Testis (tissue), 3 donors: ENCODE measurements around the gene SIL1. TPM values are rescaled to one million over a fixed set of nuclear protein-coding genes. Genes with fewer than 3 reads are reported as not detected.

Experiments used
- DNase-seq: peaks from one replicate; pipeline ENCODE4 v3.0.0-alpha.2; 2019
- H3K27ac ChIP-seq, 2 donors: fragments of 200-600 bp; sonication (generic); one replicate each; pipeline ENCODE4 v1.5.1; 2019
- H3K27me3 ChIP-seq: fragments of 200-600 bp; sonication (generic); one replicate; pipeline ENCODE4 v1.5.1; 2019
- H3K36me3 ChIP-seq: fragments of 200-600 bp; sonication (generic); one replicate; pipeline ENCODE4 v1.5.1; 2017; ENCODE audit warnings: low read depth; ENCODE audit errors: missing control alignments
- H3K4me1 ChIP-seq: fragments of 200-600 bp; sonication (generic); one replicate; pipeline ENCODE4 v1.5.1; 2019
- H3K4me3 ChIP-seq, 2 donors: fragments of 200-600 bp; sonication (generic); one replicate each; pipeline ENCODE4 v1.5.1; 2017 to 2019
- H3K9me3 ChIP-seq: fragments of 200-600 bp; sonication (generic); one replicate; pipeline ENCODE4 v1.5.1; 2017
- CTCF ChIP-seq, 3 experiments: fragments of 450-650 bp in 2 of 3; fragments of 200-600 bp in 1 of 3; sonication (generic) in 1 of 3; IDR thresholded peaks; one replicate each; pipeline ENCODE4 v1.5.1; 2016 to 2019; ENCODE audit warnings: antibody characterized with exemption in 3 of 3, mild to moderate bottlenecking in 2 of 3, moderate library complexity in 1 of 3
- POLR2A ChIP-seq: fragments of 450-650 bp; IDR thresholded peaks from one replicate; pipeline ENCODE4 v1.6.1; 2017; ENCODE audit warnings: antibody characterized with exemption, mild to moderate bottlenecking, moderate library complexity
- WGBS, 2 donors: methylation state at CpG; one replicate each; pipeline ENCODE4 v1.1.5; 2018; 5-methylcytosine and 5-hydroxymethylcytosine counted together
- intact Hi-C: fragments of 100-400 bp; cut with DNase I; formaldehyde crosslinking; loops from one replicate; pipeline ENCODE4 v1.15.1; 2023; ENCODE audit warnings: low total_unique reads
- polyA plus RNA-seq: library from polyadenylated mRNA; stranded (reverse); fragments of 350-450 nt; fragmentation: Illumina TruSeq; extraction: RNeasy Lipid Tissue Mini Kit (QIAGEN cat#74804); gene quantifications from one replicate; pipeline ENCODE4 v1.2.3, GENCODE V29; 2014; ENCODE audit warnings: low read depth, low replicate concordance; ENCODE audit not compliant: insufficient read depth
- total RNA-seq, 2 donors: library from RNA; depleted of rRNA; stranded (reverse); fragments of >200 nt; gene quantifications; one replicate each; pipeline ENCODE4 v1.2.3, GENCODE V29; 2016

Gene SIL1
- total and polyA plus RNA-seq, 3 donors from 2014 or later = 86.5 to 116 (median 98.2) TPM

DNA sequence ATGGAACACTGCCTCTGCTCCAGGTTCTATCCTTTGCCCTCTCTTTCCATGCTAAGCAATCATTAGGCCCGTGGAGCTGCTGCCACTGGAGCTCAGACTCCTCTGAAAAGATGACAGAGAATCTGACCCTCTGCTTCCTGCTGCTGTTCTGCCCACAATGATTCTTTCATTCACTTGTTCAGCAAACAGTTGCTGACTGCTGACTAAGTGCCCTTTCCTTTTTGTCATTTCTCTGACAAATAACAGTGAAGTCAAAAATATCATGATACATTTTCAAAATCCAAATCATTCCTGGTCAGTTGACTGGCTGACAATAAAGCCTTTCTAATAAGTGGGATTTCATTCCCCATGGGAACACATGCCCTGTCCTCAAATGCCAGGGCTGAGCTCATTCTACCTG lies 110.1 kb downstream of the SIL1 start:
- no peaks in the 10 kb centered on the region for H3K9me3 ChIP-seq
- no peaks in the 10 kb centered on the region for H3K36me3 ChIP-seq
- DNase-seq = no peak
- WGBS, 2 donors = 73 to 87% methylated on average over 1 of the region's 1 CpG
- H3K27me3 ChIP-seq = no peaks in the 10 kb centered on the region
- H3K4me1 ChIP-seq = peaks cover 9% of the 10 kb centered on the region
- H3K4me3 ChIP-seq = no peak overlapping the region
- TF ChIP-seq POLR2A = no peak
- TF ChIP-seq CTCF (IDR thresholded peaks at IDR 0.05) = no peak
- H3K27ac ChIP-seq = no peak overlapping the region
- intact Hi-C loops = no loop called here

GRCh38 chr5:139082813-139083498 lies 115.2 kb downstream of the SIL1 start:
- DNase-seq = no peak
- Histone ChIP-seq H3K27me3 (no peaks in the 10 kb centered on the region), H3K4me1 (peaks cover 11% of the 10 kb centered on the region), H3K9me3 (no peaks in the 10 kb centered on the region), H3K36me3 (no peaks in the 10 kb centered on the region), H3K27ac (no peak overlapping the region), H3K4me3 (no peak overlapping the region)
- WGBS, 2 donors = 92% methylated on average over 2 of the region's 2 CpGs; no CpG with 5 or more reads in 1 of the 2 donors
- TF ChIP-seq POLR2A (no peak), CTCF (IDR thresholded peaks at IDR 0.05) (no peak)
- intact Hi-C loops = no loop called here

GRCh38 chr5:139079991-139080610 lies 118.1 kb downstream of the SIL1 start:
- DNase-seq = no peak
- Histone ChIP-seq H3K4me3 (no peak overlapping the region), H3K9me3 (no peaks in the 10 kb centered on the region), H3K27ac (no peak overlapping the region), H3K27me3 (no peaks in the 10 kb centered on the region), H3K4me1 (peaks cover 17% of the 10 kb centered on the region), H3K36me3 (no peaks in the 10 kb centered on the region)
- WGBS, 2 donors = 86 to 87% methylated on average over 2 of the region's 2 CpGs
- intact Hi-C loops = no loop called here
- TF ChIP-seq POLR2A (no peak), CTCF (IDR thresholded peaks at IDR 0.05) (no peak)

GRCh38 chr5:139079225-139079990 lies 118.8 kb downstream of the SIL1 start:
- no peak for DNase-seq
- WGBS, 2 donors = 63 to 85% methylated on average over 1 of the region's 1 CpG
- no peaks in the 10 kb centered on the region for H3K36me3 ChIP-seq
- no peaks in the 10 kb centered on the region for H3K9me3 ChIP-seq
- no peak overlapping the region for H3K27ac ChIP-seq
- TF ChIP-seq CTCF (IDR thresholded peaks at IDR 0.05) = no peak
- TF ChIP-seq POLR2A = no peak
- intact Hi-C loops = no loop called here
- H3K4me1 ChIP-seq = peaks cover 21% of the 10 kb centered on the region
- no peaks in the 10 kb centered on the region for H3K27me3 ChIP-seq
- H3K4me3 ChIP-seq = no peak overlapping the region
